Rectal smooth muscle tissue (tissue), 1 donor: ENCODE data around the gene LAMTOR4.

Experiments used
- H3K27ac ChIP-seq: one replicate; pipeline ENCODE4 v1.7.0; 2013; ENCODE audit warnings: low read depth, low read length, inconsistent platforms
- H3K27me3 ChIP-seq: one replicate; pipeline ENCODE4 v1.7.0; 2013; ENCODE audit warnings: low read length; ENCODE audit not compliant: control insufficient read depth, insufficient read depth
- H3K36me3 ChIP-seq: one replicate; pipeline ENCODE4 v1.7.0; 2013; ENCODE audit warnings: low read length; ENCODE audit not compliant: control insufficient read depth, insufficient read depth
- H3K4me1 ChIP-seq: one replicate; pipeline ENCODE4 v1.7.0; 2013; ENCODE audit warnings: low read length; ENCODE audit not compliant: control insufficient read depth, insufficient read depth
- H3K4me3 ChIP-seq: one replicate; pipeline ENCODE4 v1.7.0; 2013; ENCODE audit warnings: low read length
- H3K9ac ChIP-seq: one replicate; pipeline ENCODE4 v1.7.0; 2013; ENCODE audit warnings: low read length

LAMTOR4 gene

DNA sequence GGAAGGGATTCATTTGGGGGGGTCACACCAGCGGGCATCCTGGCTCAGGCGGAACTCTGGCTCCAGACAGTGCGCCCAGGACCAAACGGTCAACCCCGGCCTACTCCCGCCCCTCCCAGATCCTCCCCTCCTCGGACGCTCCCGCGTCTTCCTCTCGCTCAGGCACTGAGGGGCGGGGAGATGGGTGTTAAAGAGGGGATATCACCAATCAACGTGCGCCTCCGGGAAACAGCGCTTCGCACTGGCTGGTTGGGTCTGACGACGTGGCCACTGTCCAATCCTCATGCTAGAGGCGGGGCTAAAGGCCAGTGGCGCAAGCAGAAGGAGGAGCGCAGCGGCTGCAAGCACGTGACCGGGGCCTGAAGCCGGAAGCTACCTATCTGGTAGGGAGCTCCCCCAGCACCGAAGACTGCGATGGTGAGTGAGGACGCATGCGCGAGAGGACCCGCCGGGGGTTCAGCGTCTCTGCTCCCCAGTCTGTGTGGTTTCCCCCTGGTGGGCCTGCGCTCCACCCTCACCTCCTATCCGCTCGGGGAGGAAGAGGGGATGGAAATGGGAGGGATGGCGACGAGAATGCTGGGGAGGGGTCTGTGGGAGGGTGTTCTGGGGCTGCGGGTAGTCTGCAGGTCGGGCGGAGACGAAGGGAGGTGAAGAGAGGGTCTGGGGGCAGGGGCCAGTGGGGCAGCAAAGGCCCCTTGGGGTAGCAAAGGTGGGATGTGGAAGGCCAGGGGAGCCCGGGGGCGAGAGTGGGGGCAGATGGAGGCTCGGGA, at the start of gene LAMTOR4:
Gene LAMTOR4, plus strand, starts transcription at position 360 of the 770 bp plus-strand sequence. Its CDS starts 55 bp downstream, at position 415.
- peaks cover 2% of the 10 kb centered on the region for H3K4me1 ChIP-seq
- peaks cover under 1% of the 10 kb centered on the region for H3K36me3 ChIP-seq
- H3K27ac ChIP-seq, result peak within 1 kb of the TSS; percentile 90
- peak within 1 kb of the TSS; percentile 98 for H3K9ac ChIP-seq
- peak within 1 kb of the TSS; percentile 100 for H3K4me3 ChIP-seq
- H3K27me3 ChIP-seq, result no peaks in the 10 kb centered on the region

- Histone ChIP-seq H3K27me3 (no peaks in the 10 kb centered on the region), H3K4me1 (peaks cover 7% of the 10 kb centered on the region), H3K4me3 (peak overlapping the region; percentile 81), H3K36me3 (peaks cover 41% of the 10 kb centered on the region), H3K27ac (no peak overlapping the region), H3K9ac (no peak overlapping the region)
Measured at GRCh38 chr7:100099452-100099851, 49.3 kb upstream of the LAMTOR4 start.

- Histone ChIP-seq H3K4me1 (peaks cover 7% of the 10 kb centered on the region), H3K27ac (peak overlapping the region; percentile 71), H3K4me3 (peak overlapping the region; percentile 91), H3K27me3 (no peaks in the 10 kb centered on the region), H3K36me3 (peaks cover 36% of the 10 kb centered on the region), H3K9ac (peak overlapping the region; percentile 64)
Measured at GRCh38 chr7:100100420-100101015, 48.2 kb upstream of the LAMTOR4 start.

DNA sequence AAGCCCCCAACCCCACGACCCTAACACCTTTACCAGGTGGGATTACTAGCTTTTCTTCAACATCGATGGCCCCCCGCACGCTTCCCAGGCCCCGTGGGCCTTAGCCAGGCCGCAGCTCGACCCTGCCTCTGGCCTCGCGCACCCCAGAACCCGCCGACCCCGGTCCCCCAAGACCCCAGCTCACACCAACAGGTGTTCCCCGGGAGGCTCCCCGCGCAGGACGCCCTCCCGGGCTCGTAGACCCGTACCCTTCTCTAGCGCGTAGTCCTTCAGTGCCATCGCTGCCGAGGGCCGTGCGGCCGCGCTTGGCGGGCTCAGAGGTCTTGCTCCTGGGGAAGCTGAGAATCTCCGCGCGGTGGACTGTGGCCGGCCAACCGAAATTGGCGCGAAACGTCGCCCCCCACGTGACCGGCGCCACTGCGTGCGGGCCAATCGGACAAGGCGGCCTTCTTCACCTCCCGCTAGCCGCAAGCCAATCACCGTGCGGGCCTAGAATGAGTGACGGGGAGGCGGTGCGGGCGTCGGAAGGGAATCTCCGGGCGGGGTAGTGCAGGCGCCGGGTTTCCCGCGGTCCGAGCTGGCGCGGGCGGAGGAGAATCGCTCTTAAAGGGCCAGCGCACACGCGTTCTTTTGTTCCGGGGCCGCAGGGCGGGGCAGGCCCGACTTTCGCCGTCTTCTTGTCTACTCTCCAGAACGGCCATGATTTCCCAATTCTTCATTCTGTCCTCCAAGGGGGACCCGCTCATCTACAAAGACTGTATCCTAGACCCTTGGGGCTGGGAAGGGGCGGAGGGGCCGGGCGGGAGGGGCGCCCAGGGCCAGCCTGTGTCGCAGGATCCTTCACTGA, 47.5 kb upstream of the LAMTOR4 start, which contains the start of the genes AP4M1 and MCM7:
Gene AP4M1, plus strand, starts transcription at position 628 of the 847 bp plus-strand sequence. Its CDS starts 72 bp downstream, at position 700.
Gene MCM7, minus strand, starts transcription at position 382 of the 847 bp plus-strand sequence. Its CDS starts 103 bp downstream, at position 279.
- H3K27me3 ChIP-seq, result no peaks in the 10 kb centered on the region

GRCh38 chr7:100102950-100103840, 45.5 kb upstream of the LAMTOR4 start:
- Histone ChIP-seq H3K9ac (no peak overlapping the region), H3K4me3 (no peak overlapping the region), H3K27me3 (no peaks in the 10 kb centered on the region), H3K4me1 (peaks cover 7% of the 10 kb centered on the region), H3K27ac (no peak overlapping the region), H3K36me3 (peaks cover 35% of the 10 kb centered on the region)

More for the DNA sequence above, 47.5 kb upstream of the LAMTOR4 start, which contains the start of the genes AP4M1 and MCM7:
- H3K36me3 ChIP-seq, result peaks cover 35% of the 10 kb centered on the region
- peaks cover 7% of the 10 kb centered on the region for H3K4me1 ChIP-seq
- peak within 1 kb of the TSS; percentile 64 for H3K9ac ChIP-seq
- H3K4me3 ChIP-seq, result peak within 1 kb of the TSS; percentile 91
- peak within 1 kb of the TSS; percentile 88 for H3K27ac ChIP-seq

- Histone ChIP-seq H3K27ac (no peak overlapping the region), H3K9ac (no peak overlapping the region), H3K4me1 (no peaks in the 10 kb centered on the region), H3K4me3 (no peak overlapping the region), H3K36me3 (peaks cover 28% of the 10 kb centered on the region), H3K27me3 (no peaks in the 10 kb centered on the region)
Measured at GRCh38 chr7:100105534-100105933, 43.2 kb upstream of the LAMTOR4 start.

- Histone ChIP-seq H3K4me1 (no peaks in the 10 kb centered on the region), H3K9ac (no peak overlapping the region), H3K27me3 (no peaks in the 10 kb centered on the region), H3K36me3 (peaks cover 35% of the 10 kb centered on the region), H3K27ac (no peak overlapping the region), H3K4me3 (no peak overlapping the region)
Measured at GRCh38 chr7:100106633-100107032, 42.1 kb upstream of the LAMTOR4 start.

DNA sequence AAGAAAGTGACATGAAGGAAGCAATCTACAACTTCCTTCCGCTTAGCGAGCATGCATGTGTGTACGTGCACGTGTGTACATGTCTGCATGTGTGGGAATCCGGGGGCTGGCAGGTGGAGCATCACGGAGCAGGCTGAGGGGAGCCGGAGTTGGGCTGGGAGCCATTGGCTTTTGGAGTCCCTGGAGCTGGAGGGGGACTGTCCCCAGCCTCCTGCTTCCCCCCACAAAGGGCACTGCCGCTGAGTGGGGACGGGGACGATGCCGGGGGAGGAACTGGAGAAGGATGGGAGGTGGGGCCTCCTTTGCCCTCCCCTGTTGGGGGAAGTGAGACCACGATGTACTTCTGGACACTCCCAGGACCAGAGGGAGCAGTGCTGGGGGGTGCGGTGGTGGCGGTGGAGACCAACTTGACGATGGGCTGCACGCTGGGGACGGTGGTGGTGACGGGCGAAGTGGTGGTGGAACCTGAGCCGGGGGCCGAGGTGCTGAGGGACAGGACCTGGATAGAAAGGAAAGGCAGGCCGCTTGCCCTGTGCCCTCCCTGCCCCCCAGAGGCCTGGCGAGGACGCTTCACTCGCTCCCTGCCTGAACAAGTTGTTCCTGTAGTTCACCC, 41.5 kb upstream of the LAMTOR4 start:
- no peaks in the 10 kb centered on the region for H3K27me3 ChIP-seq
- H3K9ac ChIP-seq, result no peak overlapping the region
- H3K4me1 ChIP-seq, result no peaks in the 10 kb centered on the region
- H3K36me3 ChIP-seq, result peaks cover 35% of the 10 kb centered on the region
- H3K4me3 ChIP-seq, result no peak overlapping the region
- H3K27ac ChIP-seq, result no peak overlapping the region

GRCh38 chr7:100107890-100108289, 40.8 kb upstream of the LAMTOR4 start:
- Histone ChIP-seq H3K27ac (no peak overlapping the region), H3K4me3 (no peak overlapping the region), H3K27me3 (no peaks in the 10 kb centered on the region), H3K9ac (no peak overlapping the region), H3K4me1 (no peaks in the 10 kb centered on the region), H3K36me3 (peaks cover 35% of the 10 kb centered on the region)

- H3K4me1 ChIP-seq, result no peaks in the 10 kb centered on the region
- peaks cover 33% of the 10 kb centered on the region for H3K36me3 ChIP-seq
- H3K9ac ChIP-seq, result no peak overlapping the region
- no peak overlapping the region for H3K27ac ChIP-seq
- no peaks in the 10 kb centered on the region for H3K27me3 ChIP-seq
- no peak overlapping the region for H3K4me3 ChIP-seq
Measured at GRCh38 chr7:100109521-100110163, 39.1 kb upstream of the LAMTOR4 start.

DNA sequence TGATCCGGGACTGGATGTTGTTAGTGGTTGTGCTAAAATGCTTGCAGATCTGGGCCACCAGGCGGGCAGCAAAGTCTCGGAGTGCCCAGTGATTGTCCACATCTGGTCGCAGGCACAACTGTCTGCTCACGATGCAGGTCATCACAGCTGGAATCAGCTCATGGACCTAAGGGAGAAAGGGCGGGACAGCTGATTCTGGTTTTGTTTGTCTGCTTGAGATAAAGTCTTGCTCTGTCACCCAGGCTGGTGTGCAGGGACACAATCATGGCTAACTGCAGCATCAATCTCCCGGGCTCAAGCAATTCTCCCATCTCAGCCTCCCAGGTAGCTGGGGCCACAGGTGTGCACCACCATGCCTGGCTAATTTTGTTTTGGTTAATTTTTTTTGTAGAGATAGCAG, 37.6 kb upstream of the LAMTOR4 start:
- Histone ChIP-seq H3K27ac (no peak overlapping the region), H3K4me1 (no peaks in the 10 kb centered on the region), H3K9ac (no peak overlapping the region), H3K4me3 (no peak overlapping the region), H3K36me3 (peaks cover 28% of the 10 kb centered on the region), H3K27me3 (no peaks in the 10 kb centered on the region)
